ENCODE measurements around the gene TMEM169. TPM values are rescaled to one million over a fixed set of nuclear protein-coding genes. Genes with fewer than 3 reads are reported as not detected.

TMEM169 gene
- total and polyA plus RNA-seq, 2 of the 13 experiments (the other 11 are each of a cell fraction or from before 2014, with no cell fraction given), result 1.5 to 4.5 TPM

- TF ChIP-seq ZNF83 (CRISPR knock-in tag; IDR thresholded peaks at IDR 0.05; ENCODE audit: borderline replicate concordance) (no peak), HMG20B (CRISPR knock-in tag; conservative IDR thresholded peaks at IDR 0.05) (no peak), MATR3 (CRISPR knock-in tag; IDR thresholded peaks at IDR 0.05) (no peak), DMTF1 (CRISPR knock-in tag; IDR thresholded peaks at IDR 0.05) (no peak), ZBTB21 (CRISPR knock-in tag; IDR thresholded peaks at IDR 0.05) (0 out of 2 replicates have a peak, but pooled peaks have one; percentile 37), ZBTB38 (CRISPR knock-in tag; IDR thresholded peaks at IDR 0.05) (0 out of 2 replicates have a peak, but pooled peaks have one; percentile 33), ZNF281 (CRISPR knock-in tag; IDR thresholded peaks at IDR 0.05; ENCODE audit: borderline replicate concordance) (peak; percentile 94), ELK4 (CRISPR knock-in tag; IDR thresholded peaks at IDR 0.05; ENCODE audit: borderline replicate concordance) (no peak), RBAK (CRISPR knock-in tag; IDR thresholded peaks at IDR 0.05) (0 out of 2 replicates have a peak, but pooled peaks have one; percentile 32), ZNF776 (CRISPR knock-in tag; IDR thresholded peaks at IDR 0.05) (no peak), ZNF282 (IDR thresholded peaks at IDR 0.05; ENCODE audit: partially characterized antibody) (no peak), MEF2D (CRISPR knock-in tag; IDR thresholded peaks at IDR 0.05) (peak; percentile 56; the same call in 1 of the 2 replicates), IKZF1 (IDR thresholded peaks at IDR 0.05) (no peak), PATZ1 (CRISPR knock-in tag; IDR thresholded peaks at IDR 0.05) (peak; percentile 63), EZH2 (conservative IDR thresholded peaks at IDR 0.05; ENCODE audit: low read depth, low read length) (no peak), HES4 (CRISPR knock-in tag; IDR thresholded peaks at IDR 0.05; ENCODE audit: borderline replicate concordance) (no peak), ZNF781 (CRISPR knock-in tag; IDR thresholded peaks at IDR 0.05; ENCODE audit: borderline replicate concordance, not compliant biosample characterization) (peak; percentile 33)
Measured at GRCh38 chr2:216083464-216084281, 2.0 kb downstream of the TMEM169 start (continued).
